Measurements from ENCODE around the gene AKT2. TPM values are rescaled to one million over a fixed set of nuclear protein-coding genes. Genes with fewer than 3 reads are reported as not detected.

The AKT2 gene
- total RNA-seq, 1 donor from 2014 or later: 200 TPM

- Mint-ChIP-seq H3K27ac (no peak overlapping the region), H3K4me3 (peak overlapping the region; percentile 1), H3K27me3 (ENCODE audit: low read depth) (peaks cover 57% of the 10 kb centered on the region), H3K36me3 (peaks cover 12% of the 10 kb centered on the region), H3K4me1 (peaks cover 4% of the 10 kb centered on the region), H3K9me3 (no peaks in the 10 kb centered on the region)
- DNase-seq (ENCODE audit: low spot score in 2 of 2, unreplicated experiment in 2 of 2): no peak
- no peak for TF ChIP-seq CTCF (IDR thresholded peaks at IDR 0.05; ENCODE audit: unreplicated experiment)
Observed at GRCh38 chr19:40216777-40217026, 68.4 kb downstream of the AKT2 start.

- peaks cover 12% of the 10 kb centered on the region for H3K36me3 Mint-ChIP-seq
- peaks cover 4% of the 10 kb centered on the region for H3K4me1 Mint-ChIP-seq
- no peak for DNase-seq (ENCODE audit: low spot score in 2 of 2, unreplicated experiment in 2 of 2)
- no peaks in the 10 kb centered on the region for H3K9me3 Mint-ChIP-seq
- H3K4me3 Mint-ChIP-seq: peak overlapping the region; percentile 1
- no peak overlapping the region for H3K27ac Mint-ChIP-seq
- no peak for TF ChIP-seq CTCF (IDR thresholded peaks at IDR 0.05; ENCODE audit: unreplicated experiment)
- H3K27me3 Mint-ChIP-seq (ENCODE audit: low read depth): peaks cover 52% of the 10 kb centered on the region
Observed at GRCh38 chr19:40216013-40216776, 69.0 kb downstream of the AKT2 start.

- Mint-ChIP-seq H3K27ac (no peak overlapping the region), H3K9me3 (no peaks in the 10 kb centered on the region), H3K4me1 (peaks cover 4% of the 10 kb centered on the region), H3K27me3 (ENCODE audit: low read depth) (peaks cover 40% of the 10 kb centered on the region), H3K36me3 (peaks cover 18% of the 10 kb centered on the region), H3K4me3 (no peak overlapping the region)
- DNase-seq (ENCODE audit: low spot score in 2 of 2, unreplicated experiment in 2 of 2): no peak
- no peak for TF ChIP-seq CTCF (IDR thresholded peaks at IDR 0.05; ENCODE audit: unreplicated experiment)
Observed at GRCh38 chr19:40214936-40215335, 70.2 kb downstream of the AKT2 start.

- H3K27ac Mint-ChIP-seq: no peak overlapping the region
- H3K27me3 Mint-ChIP-seq (ENCODE audit: low read depth): peaks cover 31% of the 10 kb centered on the region
- H3K36me3 Mint-ChIP-seq: peaks cover 20% of the 10 kb centered on the region
- no peak overlapping the region for H3K4me3 Mint-ChIP-seq
- no peak for DNase-seq (ENCODE audit: low spot score in 2 of 2, unreplicated experiment in 2 of 2)
- H3K4me1 Mint-ChIP-seq: peaks cover 4% of the 10 kb centered on the region
- no peak for TF ChIP-seq CTCF (IDR thresholded peaks at IDR 0.05; ENCODE audit: unreplicated experiment)
- H3K9me3 Mint-ChIP-seq: no peaks in the 10 kb centered on the region
Observed at GRCh38 chr19:40213882-40214570, 71.1 kb downstream of the AKT2 start.

- Mint-ChIP-seq H3K9me3 (no peaks in the 10 kb centered on the region), H3K27me3 (ENCODE audit: low read depth) (peaks cover 24% of the 10 kb centered on the region), H3K4me3 (no peak overlapping the region), H3K4me1 (peaks cover 4% of the 10 kb centered on the region), H3K36me3 (peaks cover 25% of the 10 kb centered on the region), H3K27ac (no peak overlapping the region)
- DNase-seq (ENCODE audit: low spot score in 2 of 2, unreplicated experiment in 2 of 2): no peak
- no peak for TF ChIP-seq CTCF (IDR thresholded peaks at IDR 0.05; ENCODE audit: unreplicated experiment)
Observed at GRCh38 chr19:40213251-40213829, 71.8 kb downstream of the AKT2 start.
